SHP77 (cell line): Measurements from ENCODE around the gene OSTC.

ENCODE experiments used
- DNase-seq, 2 experiments: peaks; one replicate each; lab custom pipeline; 2025; lab: John Stamatoyannopoulos, UW

OSTC gene

GRCh38 chr4:108650212-108651013, at the start of gene OSTC:
Gene OSTC (plus strand): TSS chr4:108650599. CDS start chr4:108650656, 57 bp downstream.
- peak; percentile 82 for DNase-seq

DNA sequence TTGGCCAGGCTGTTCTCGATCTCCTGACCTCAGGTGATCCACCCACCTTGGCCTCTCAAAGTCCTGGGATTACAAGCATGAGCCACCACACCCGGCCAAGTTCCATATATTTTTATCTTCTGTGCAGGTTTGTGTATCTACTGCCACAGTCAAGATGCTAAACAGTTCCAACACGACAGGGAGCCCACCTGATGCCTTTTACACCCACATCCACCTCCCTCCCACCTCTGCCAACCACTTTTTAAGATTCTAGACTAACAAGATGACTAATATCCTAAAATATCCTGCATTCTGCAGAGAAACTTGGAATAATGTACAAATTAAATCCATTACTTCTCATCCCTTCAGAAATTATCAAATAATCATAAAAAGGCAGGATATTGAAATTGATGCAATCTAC, 49.3 kb upstream of the OSTC start:
- DNase-seq: no peak

DNA sequence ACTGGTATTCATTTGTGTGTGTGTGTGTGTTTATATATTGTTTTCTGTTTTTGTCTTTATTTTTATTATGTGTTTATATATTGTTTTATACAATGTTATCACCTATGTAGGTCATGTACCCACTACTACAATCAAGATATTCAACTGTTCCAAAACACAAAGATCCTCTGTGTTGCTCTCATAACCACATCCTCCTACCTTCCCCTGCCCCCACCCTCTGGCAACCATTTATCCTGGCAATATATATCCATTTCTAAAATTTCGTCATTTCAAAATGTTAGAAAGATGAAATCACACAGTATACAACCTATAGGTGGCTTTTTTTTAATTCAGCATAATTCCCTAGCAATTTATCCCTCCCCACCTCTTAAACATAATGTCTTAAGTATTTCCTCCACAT, 48.9 kb upstream of the OSTC start:
- no peak for DNase-seq

GRCh38 chr4:108602163-108602562, 48.2 kb upstream of the OSTC start:
- DNase-seq: no peak

DNA sequence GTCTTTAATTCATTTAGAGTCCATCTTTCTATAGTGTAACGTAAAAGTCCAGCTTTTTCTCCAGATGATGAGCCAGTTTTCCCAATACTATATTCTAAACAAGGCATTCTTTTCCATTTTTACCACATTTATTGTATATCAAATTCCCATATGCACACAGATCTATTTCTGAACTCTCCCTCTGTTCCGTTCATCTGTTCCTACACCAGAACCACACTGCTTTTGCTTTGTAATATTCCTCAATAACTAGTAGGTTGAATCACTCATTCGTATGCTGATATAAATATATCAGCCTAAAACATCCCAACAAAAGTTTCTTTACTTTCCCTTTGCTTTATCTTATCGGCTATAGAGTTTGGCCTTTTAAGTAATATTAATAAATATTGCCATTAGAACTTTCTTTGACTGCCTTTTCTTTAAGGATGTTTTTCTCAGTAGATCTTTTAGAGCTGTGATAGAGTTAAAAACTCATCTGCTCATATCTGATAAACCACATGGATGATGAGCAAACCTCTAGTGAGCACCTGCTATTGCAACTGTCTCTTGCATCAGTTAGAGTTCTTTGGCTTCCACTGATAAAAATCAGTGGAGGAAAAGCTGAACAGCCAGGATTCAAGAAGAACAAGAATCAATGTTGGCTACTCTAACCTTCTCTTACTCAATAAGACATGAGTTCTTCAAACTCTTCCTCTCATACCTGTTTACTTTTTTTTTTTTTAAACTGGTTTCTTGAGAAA, 43.2 kb upstream of the OSTC start:
- no peak for DNase-seq

GRCh38 chr4:108611365-108611764, 39.0 kb upstream of the OSTC start:
- DNase-seq: no peak

GRCh38 chr4:108612365-108612764, 38.0 kb upstream of the OSTC start:
- DNase-seq: no peak

GRCh38 chr4:108619372-108620100, 30.9 kb upstream of the OSTC start:
- peak in 1 of 2 experiments; percentile 6 for DNase-seq

DNA sequence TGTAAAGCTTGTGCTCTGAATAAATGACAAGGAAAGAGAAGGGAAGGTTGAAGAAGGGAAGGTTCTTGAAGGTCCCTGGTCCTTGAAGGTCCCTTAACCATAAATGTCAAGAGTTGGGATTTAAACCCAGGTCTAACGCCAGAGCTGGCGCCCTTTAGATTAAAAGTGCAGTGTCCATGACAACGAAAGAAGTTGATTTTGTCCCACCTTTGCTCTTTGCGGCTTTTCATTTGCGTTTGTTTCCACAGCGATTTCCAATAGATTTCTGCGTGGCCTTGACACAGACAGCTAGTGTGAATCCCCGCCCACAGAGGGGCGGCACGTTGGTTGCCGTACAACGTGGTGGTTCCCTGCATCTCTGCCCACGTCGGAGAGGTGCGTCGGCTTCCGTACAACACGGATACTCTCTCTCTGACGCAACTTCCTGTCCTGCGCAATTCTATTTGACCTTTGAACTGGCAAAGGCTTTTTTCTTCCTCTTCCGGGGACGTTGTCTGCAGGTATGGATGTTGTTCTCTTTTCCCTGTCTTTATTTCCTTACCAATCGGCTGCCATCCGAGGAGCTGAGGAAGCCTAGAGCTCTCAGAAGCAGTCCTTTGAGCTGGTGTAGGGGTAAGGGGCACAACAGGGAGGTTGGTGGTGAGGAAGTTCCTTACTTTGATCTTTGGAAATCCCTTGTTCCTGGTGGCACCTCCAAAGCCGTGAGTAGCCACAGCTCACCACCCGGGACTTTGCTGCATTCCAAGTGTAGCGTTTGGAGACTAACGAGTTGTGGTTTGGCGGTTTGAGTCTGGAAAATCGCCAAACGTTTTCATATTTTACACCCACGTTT, 30.1 kb upstream of the OSTC start, which contains the start of gene RPL34:
RPL34 (plus strand) TSS at position 476 of the 832 bp plus-strand sequence. CDS start 1,384 bp downstream, outside the sequence.
- peak; percentile 85 to 87 for DNase-seq

GRCh38 chr4:108620933-108621905, 29.2 kb upstream of the OSTC start:
- DNase-seq: no peak

GRCh38 chr4:108622022-108622421, 28.4 kb upstream of the OSTC start:
- no peak for DNase-seq

GRCh38 chr4:108622828-108623227, 27.6 kb upstream of the OSTC start:
- DNase-seq: no peak

DNA sequence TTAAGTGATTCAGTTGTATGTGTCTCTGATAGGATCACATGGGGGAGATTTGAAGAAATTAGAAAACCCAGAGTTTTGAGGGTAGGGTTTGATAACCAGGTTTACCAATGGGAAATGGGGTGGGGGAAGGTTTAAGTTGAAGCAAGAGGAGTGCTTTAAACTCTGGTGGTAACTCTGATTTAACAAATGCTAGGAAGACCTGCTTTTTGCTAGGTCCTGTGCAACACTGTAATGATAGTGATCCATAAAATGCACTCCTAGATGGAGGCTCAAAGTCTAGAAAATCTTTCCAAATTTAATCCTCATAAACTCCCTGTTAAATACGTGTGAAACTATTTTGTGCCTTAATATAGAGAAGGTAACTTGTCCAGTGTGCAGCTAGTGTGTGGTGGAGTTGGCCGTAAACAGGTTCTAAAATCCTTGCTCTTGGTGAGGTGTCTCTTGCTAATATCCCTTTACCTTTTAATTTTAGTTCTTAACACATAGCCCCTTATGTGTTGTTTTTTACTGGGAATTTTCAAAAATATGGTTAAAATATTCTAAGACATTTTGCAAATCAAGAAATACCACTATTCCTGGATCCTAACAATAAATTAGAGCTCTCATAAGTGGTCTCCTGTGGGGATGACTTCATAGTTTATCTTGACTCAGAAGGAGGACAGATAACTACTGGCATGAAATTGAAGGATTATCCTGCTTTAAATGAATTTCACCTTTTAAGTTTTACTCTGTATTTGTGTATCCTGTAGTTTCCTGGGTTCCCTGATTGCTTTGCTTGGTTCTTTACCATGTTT, 25.9 kb upstream of the OSTC start:
- DNase-seq: no peak

DNA sequence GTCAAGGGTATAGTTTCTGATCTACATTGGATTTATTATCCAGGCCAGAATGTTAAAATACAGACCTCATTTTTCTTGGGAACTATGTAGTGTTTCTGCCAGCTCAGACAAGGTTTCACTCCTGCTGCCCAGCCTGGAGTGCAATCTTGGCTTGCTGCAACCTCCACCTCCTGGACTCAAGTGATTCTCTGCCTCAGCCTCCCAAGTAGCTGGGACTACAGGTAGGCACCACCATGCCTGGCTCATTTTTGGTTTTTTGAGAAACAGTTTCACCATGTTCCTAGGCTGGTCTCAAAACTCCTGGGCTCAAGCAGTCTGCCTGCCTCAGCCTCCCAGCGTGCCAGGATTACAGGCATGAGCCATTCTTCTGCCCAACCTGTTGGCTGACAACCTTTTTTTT, 24.3 kb upstream of the OSTC start:
- DNase-seq: no peak

DNA sequence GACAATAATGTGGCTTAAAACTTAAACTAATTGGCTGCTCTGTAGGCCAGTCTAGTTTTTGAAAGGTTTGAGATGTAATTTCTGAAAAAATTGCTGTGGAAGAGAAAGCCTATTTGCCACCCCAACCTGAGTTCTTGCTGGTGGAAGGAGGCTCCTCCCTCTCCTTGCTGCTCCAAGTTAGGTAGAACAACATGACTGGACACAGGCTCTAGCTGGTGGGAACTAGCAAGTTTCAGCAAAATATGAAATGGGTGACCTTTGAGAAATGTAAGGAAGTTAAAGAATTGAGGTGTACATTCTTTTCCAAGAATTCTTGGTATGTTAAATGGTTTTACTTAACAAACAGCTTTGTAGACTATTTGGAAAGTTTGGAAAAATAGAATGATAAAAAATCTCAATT, 22.0 kb upstream of the OSTC start:
- no peak for DNase-seq

DNA sequence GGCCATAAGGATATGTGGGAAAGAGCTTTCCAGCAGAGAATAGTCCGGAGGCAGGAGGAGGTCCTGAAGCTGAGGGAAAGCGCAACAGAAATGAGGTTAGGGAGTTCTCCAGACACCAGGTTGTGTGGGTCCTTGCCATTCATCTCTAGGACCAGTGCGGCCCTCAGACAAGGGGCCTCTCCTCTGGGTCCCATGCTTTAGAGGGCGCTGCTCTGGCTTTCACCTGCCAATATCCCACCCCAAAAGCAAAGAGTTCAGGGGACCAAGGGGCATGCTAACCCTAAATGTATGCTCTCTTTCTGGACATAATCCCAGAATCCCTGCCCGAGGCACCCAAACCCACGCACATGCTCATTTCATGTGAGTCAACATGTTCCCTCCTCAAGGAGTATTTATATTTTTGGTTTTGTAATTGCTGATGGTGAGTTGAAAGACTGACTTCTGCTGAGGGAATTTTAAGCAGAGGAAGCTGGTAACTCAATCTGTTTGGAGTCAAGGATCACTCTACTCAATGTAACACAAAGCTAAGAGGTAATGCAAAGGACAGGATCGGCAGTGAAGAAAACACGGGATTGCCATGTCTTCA, 15.2 kb upstream of the OSTC start:
- DNase-seq: no peak

GRCh38 chr4:108636246-108636645, 14.2 kb upstream of the OSTC start:
- DNase-seq: no peak

DNA sequence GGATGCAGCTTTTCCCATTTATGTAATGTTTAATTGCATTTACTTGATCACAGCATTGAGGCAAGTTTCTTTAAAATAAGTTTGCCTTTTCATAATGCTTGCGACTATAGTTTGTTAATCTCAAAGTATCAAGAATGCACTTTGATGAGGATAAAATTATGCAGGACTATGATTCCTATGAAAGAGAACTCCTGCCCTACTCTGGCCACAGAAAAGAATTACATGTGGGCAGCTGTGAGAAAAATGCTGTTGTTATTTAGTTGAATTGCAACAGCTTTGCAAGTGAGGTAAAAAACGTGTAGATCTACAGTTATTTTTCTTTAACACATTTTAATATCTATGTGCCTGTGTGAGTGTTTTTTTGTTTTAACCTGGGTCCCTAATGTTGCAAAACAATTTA, 12.5 kb upstream of the OSTC start:
- DNase-seq: no peak

- DNase-seq: no peak
Measured at GRCh38 chr4:108644237-108644636, 6.2 kb upstream of the OSTC start.
